Thyroid gland (tissue), 4 donors: Measurements from ENCODE around the gene CDK19. TPM values are rescaled to one million over a fixed set of nuclear protein-coding genes. Genes with fewer than 3 reads are reported as not detected.
"Not testable (repeated sequence)": the region's sequence is repeated elsewhere in the genome, so short reads cannot be mapped to it uniquely, and the experiment has no call there.

Experiments
- DNase-seq, 2 donors: peaks; one replicate each; pipeline ENCODE4 v3.0.0-alpha.2; 2019
- H3K27ac ChIP-seq, 3 donors: fragments of 200-600 bp; sonication (generic); 1 replicate in 2 of 3; 2 replicates in 1 of 3; pipeline ENCODE4 v1.5.1; 2016 to 2019; ENCODE audit warnings: mild to moderate bottlenecking in 1 of 3, moderate library complexity in 1 of 3
- H3K27me3 ChIP-seq: fragments of 200-600 bp; sonication (generic); one replicate; pipeline ENCODE4 v1.5.1; 2019
- H3K36me3 ChIP-seq, 2 donors: fragments of 200-600 bp; sonication (generic); one replicate each; pipeline ENCODE4 v1.5.1; 2016 to 2019
- H3K4me1 ChIP-seq, 2 donors: fragments of 200-600 bp; sonication (generic); one replicate each; pipeline ENCODE4 v1.5.1; 2017 to 2019
- H3K4me3 ChIP-seq, 3 donors: fragments of 200-600 bp; sonication (generic); replicated peaks in 1 of 3; 1 replicate in 2 of 3; 2 replicates in 1 of 3; pipeline ENCODE4 v1.5.1; 2016; ENCODE audit warnings: mild to moderate bottlenecking in 1 of 3
- H3K9me3 ChIP-seq: fragments of 200-600 bp; sonication (generic); one replicate; pipeline ENCODE4 v1.5.1; 2017
- CTCF ChIP-seq, 6 experiments: fragments of 200-600 bp in 3 of 6; fragments of 450-650 bp in 3 of 6; sonication (generic) in 3 of 6; IDR thresholded peaks; one replicate each; pipeline ENCODE4 v1.5.1; 2016 to 2019; ENCODE audit warnings: antibody characterized with exemption in 6 of 6, mild to moderate bottlenecking in 2 of 6, inconsistent platforms in 1 of 6, moderate library complexity in 1 of 6
- POLR2A ChIP-seq, 2 donors: fragments of 450-650 bp; IDR thresholded peaks; one replicate each; pipeline ENCODE4 v1.6.1; 2017; ENCODE audit warnings: antibody characterized with exemption in 2 of 2, mild to moderate bottlenecking in 2 of 2, moderate library complexity in 1 of 2
- WGBS, 2 donors: methylation state at CpG; one replicate each; pipeline ENCODE4 v1.1.5; 2017; 5-methylcytosine and 5-hydroxymethylcytosine counted together
- intact Hi-C: fragments of 100-400 bp; cut with DNase I; formaldehyde crosslinking; loops from one replicate; pipeline ENCODE4 v1.15.1; 2023
- total RNA-seq, 4 donors: library from RNA; depleted of rRNA; stranded (reverse); fragments of >200 nt; gene quantifications; one replicate each; pipeline ENCODE4 v1.2.3, GENCODE V29; 2016

CDK19 gene
- total RNA-seq, 4 donors from 2014 or later, result 12.6 to 17.9 (median 13.3) TPM

GRCh38 chr6:110589865-110590513 lies 225.3 kb downstream of the CDK19 start:
- H3K27ac ChIP-seq, result no peak overlapping the region
- no peaks in the 10 kb centered on the region for H3K4me1 ChIP-seq
- intact Hi-C loops, result no loop called here
- TF ChIP-seq POLR2A (IDR thresholded peaks at IDR 0.05) (no peak), CTCF (IDR thresholded peaks at IDR 0.05) (no peak)
- DNase-seq, result no peak
- H3K36me3 ChIP-seq, result no peaks in the 10 kb centered on the region
- no peaks in the 10 kb centered on the region for H3K27me3 ChIP-seq
- WGBS, 2 donors, result 84 to 85% methylated on average over 5 to 6 of the region's 6 CpGs
- no peak overlapping the region for H3K4me3 ChIP-seq
- H3K9me3 ChIP-seq, result no peaks in the 10 kb centered on the region

GRCh38 chr6:110587328-110587727 lies 227.9 kb downstream of the CDK19 start:
- Histone ChIP-seq H3K36me3 (no peaks in the 10 kb centered on the region), H3K4me1 (no peaks in the 10 kb centered on the region), H3K9me3 (no peaks in the 10 kb centered on the region), H3K27ac (no peak overlapping the region), H3K4me3 (no peak overlapping the region), H3K27me3 (no peaks in the 10 kb centered on the region)
- 86% methylated on average over 2 of the region's 2 CpGs for WGBS, 2 donors
- TF ChIP-seq CTCF (IDR thresholded peaks at IDR 0.05), result no peak
- no peak for TF ChIP-seq POLR2A (IDR thresholded peaks at IDR 0.05)
- no peak for DNase-seq
- intact Hi-C loops, result no loop called here

- no peak overlapping the region for H3K27ac ChIP-seq
- H3K27me3 ChIP-seq, result no peaks in the 10 kb centered on the region
- H3K4me1 ChIP-seq, result no peaks in the 10 kb centered on the region
- intact Hi-C loops, result no loop called here
- no peak for DNase-seq
- H3K4me3 ChIP-seq, result no peak overlapping the region
- no peaks in the 10 kb centered on the region for H3K9me3 ChIP-seq
- TF ChIP-seq POLR2A (IDR thresholded peaks at IDR 0.05), result no peak
- TF ChIP-seq CTCF (IDR thresholded peaks at IDR 0.05), result no peak
- no peaks in the 10 kb centered on the region for H3K36me3 ChIP-seq
These were observed 233.6 kb downstream of the CDK19 start for GRCh38 chr6:110581679-110582078.

- H3K27ac ChIP-seq, intact Hi-C loops: not testable (repeated sequence)
These were observed 237.6 kb downstream of the CDK19 start for GRCh38 chr6:110577596-110578167.

GRCh38 chr6:110575925-110576463 lies 239.3 kb downstream of the CDK19 start:
- H3K27me3 ChIP-seq, result no peaks in the 10 kb centered on the region
- no peak overlapping the region for H3K27ac ChIP-seq
- no peaks in the 10 kb centered on the region for H3K36me3 ChIP-seq
- H3K9me3 ChIP-seq, result no peaks in the 10 kb centered on the region
- intact Hi-C loops, result no loop called here
- no peaks in the 10 kb centered on the region for H3K4me1 ChIP-seq
- DNase-seq, result no peak
- 67 to 73% methylated on average over 5 of the region's 5 CpGs for WGBS, 2 donors
- TF ChIP-seq POLR2A (IDR thresholded peaks at IDR 0.05), result no peak
- TF ChIP-seq CTCF (IDR thresholded peaks at IDR 0.05), result no peak
- no peak overlapping the region for H3K4me3 ChIP-seq

More at GRCh38 chr6:110577596-110578167, 237.6 kb downstream of the CDK19 start:
- H3K27me3 ChIP-seq, H3K36me3 ChIP-seq, H3K4me3 ChIP-seq, H3K4me1 ChIP-seq, DNase-seq, H3K9me3 ChIP-seq: not testable (repeated sequence)
